Right cardiac atrium (tissue), 5 donors: Measurements from ENCODE around the gene JMJD7. TPM values are rescaled to one million over a fixed set of nuclear protein-coding genes. Genes with fewer than 3 reads are reported as not detected.

ENCODE experiments used
- ATAC-seq, 2 donors: fragments of 200-7000 bp; cut with Tn5 transposase; one replicate each; pipeline versions ENCODE4 v1.8.0 to v1.9.1; 2020; ENCODE audit warnings: moderate library complexity in 2 of 2, mild to moderate bottlenecking in 1 of 2
- DNase-seq, 3 donors: peaks; one replicate each; pipeline ENCODE4 v3.0.0-alpha.2; 2020
- H3K27ac ChIP-seq: one replicate; pipeline ENCODE4 v1.5.1; 2013; ENCODE audit warnings: mild to moderate bottlenecking, low read length, control low read depth, moderate library complexity
- H3K27me3 ChIP-seq: one replicate; pipeline ENCODE4 v1.6.1; 2013; ENCODE audit not compliant: control insufficient read depth, insufficient read depth
- H3K4me1 ChIP-seq: one replicate; pipeline ENCODE4 v1.6.1; 2013; ENCODE audit warnings: low read length; ENCODE audit not compliant: control insufficient read depth, insufficient read depth
- H3K4me3 ChIP-seq: one replicate; pipeline ENCODE4 v1.5.1; 2013; ENCODE audit warnings: low read length, control low read depth
- H3K9me3 ChIP-seq: one replicate; pipeline ENCODE4 v1.6.1; 2013; ENCODE audit warnings: low read length; ENCODE audit not compliant: control insufficient read depth
- WGBS: extraction: QIAGEN DNeasy Blood & Tissue Kit; methylation state at CpG from one replicate; pipeline ENCODE4 v1.1.7; 2013; 5-methylcytosine and 5-hydroxymethylcytosine counted together
- intact Hi-C, 4 donors: fragments of 100-400 bp; cut with DNase I; formaldehyde crosslinking; loops; one replicate each; pipeline versions ENCODE4 v1.11.0 to v1.14.0; 2022 to 2023
- polyA plus RNA-seq: library from polyadenylated mRNA; stranded (reverse); fragments of 200-250 nt; gene quantifications from one replicate; pipeline ENCODE4 v1.2.3, GENCODE V29; 2013
- total RNA-seq, 4 donors: library from RNA; stranded (reverse); fragmentation: NEBNext Ultra II Directional; extraction: Animal tissue kit (Norgen Biotek cat#: 25700); gene quantifications; one replicate each; pipeline ENCODE4 v1.2.1, GENCODE V29; 2021
- donor health status: healthy with polysubstance abuse.
- donor health status: DM: no; HTN: yes; CAD: no.
- donor health status: DM: no; HTN: no; CAD: no.
- donor health status: DM: no; HTN: yes; CAD: no; lungs with severe emphysema.
- donor health status: DM: yes; HTN: yes; CAD: no.

JMJD7 gene
- total and polyA plus RNA-seq, 5 donors, result 8.5 to 17.2 (median 16.5) TPM

DNA sequence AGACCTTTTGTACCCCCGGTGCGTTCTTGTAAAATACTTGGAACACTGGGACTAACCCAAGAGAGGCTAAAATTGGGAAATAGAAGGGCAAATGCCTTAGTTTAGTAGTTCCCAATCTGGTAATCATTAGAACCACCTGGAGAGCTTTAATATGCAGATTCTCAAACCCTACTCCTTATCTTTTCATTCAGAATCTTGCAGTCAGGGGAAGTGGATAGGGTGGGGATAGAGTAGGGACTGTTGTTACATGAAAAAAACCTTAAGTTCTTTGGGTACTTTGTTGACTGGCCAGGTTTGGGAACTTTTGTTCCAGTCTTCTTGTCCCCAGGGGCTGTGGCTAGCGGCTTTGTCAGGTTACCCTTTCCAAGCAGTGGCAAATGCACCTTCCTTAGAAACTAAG, 37.7 kb upstream of the JMJD7 start:
- Histone ChIP-seq H3K9me3 (no peaks in the 10 kb centered on the region), H3K4me1 (peaks cover 17% of the 10 kb centered on the region), H3K27ac (no peak overlapping the region), H3K27me3 (no peaks in the 10 kb centered on the region), H3K4me3 (no peak overlapping the region)
- DNase-seq (no peak), ATAC-seq (peak in 1 of 2 donors; percentile 34)
- intact Hi-C loops, result no loop called here
- 89% methylated on average over 3 of the region's 3 CpGs for WGBS

DNA sequence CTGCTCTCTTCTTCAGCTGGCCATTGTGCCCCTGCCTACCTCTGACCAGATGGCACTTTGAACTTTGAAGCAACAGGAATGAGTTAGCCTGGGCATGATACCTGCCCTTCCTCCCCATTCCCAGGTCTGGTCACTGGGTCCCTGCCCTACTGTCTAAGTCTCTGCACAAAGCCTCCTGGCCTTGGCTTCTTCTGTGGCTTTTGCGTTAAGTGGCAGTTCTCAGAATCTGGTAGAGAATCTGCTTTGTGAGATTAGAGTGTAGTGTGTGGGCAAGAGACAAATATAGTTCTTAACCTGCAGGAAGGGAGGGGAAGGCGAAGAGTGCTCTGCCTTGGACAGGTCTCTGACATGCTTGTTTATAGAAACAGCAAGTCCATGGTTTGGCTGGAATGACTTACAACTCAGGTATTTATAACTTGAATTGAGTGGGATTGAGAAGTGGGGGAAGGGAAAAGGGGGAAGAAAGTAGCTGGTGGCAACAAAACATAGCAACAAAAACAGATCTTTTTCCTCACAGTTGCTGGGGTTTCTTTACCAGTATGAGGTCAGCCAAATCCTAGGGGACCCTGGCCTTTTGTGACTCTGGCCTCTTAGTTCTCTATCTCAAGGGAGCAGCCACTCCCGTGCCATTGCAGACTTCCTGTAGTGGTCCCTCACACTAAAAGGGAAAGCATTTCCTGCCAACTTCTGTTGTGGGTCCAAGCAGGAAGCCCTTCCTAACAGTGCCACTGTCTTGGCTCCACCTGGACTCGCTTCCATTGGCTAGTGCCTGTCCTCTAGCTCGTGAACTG, 36.9 kb upstream of the JMJD7 start:
- Histone ChIP-seq H3K4me3 (no peak overlapping the region), H3K4me1 (peaks cover 17% of the 10 kb centered on the region), H3K9me3 (no peaks in the 10 kb centered on the region), H3K27me3 (no peaks in the 10 kb centered on the region), H3K27ac (peak overlapping the region; percentile 5)
- ATAC-seq, result peak; percentile 70 to 83
- DNase-seq, result peak in 2 of 3 donors; percentile 49 to 66
- 37% methylated on average over 5 of the region's 5 CpGs for WGBS
- intact Hi-C loops, result no loop called here

DNA sequence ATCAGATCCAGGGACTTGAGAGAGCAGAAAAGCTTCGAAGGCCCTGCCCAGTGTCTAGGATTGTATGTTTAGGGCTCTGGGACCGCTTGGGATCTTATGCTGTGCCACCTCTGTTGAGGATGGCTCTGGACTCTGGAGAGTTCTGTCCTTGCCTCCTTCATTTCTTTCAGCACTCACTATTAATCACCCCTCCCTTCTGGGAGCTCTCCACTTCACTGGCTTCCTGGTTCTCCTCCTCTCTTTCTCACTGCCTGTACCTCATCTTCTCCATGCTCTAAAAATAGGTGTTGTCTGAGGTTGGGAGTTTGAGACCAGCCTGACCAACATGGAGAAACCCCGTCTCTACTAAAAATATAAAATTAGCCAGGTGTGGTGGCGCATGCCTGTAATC, 36.4 kb upstream of the JMJD7 start:
- intact Hi-C loops, result no loop called here
- H3K27me3 ChIP-seq, result no peaks in the 10 kb centered on the region
- DNase-seq (no peak), ATAC-seq (peak in 1 of 2 donors; percentile 34)
- H3K4me3 ChIP-seq, result no peak overlapping the region
- peaks cover 17% of the 10 kb centered on the region for H3K4me1 ChIP-seq
- no peaks in the 10 kb centered on the region for H3K9me3 ChIP-seq
- H3K27ac ChIP-seq, result peak overlapping the region; percentile 5
- WGBS, result 82% methylated on average over 4 of the region's 4 CpGs

DNA sequence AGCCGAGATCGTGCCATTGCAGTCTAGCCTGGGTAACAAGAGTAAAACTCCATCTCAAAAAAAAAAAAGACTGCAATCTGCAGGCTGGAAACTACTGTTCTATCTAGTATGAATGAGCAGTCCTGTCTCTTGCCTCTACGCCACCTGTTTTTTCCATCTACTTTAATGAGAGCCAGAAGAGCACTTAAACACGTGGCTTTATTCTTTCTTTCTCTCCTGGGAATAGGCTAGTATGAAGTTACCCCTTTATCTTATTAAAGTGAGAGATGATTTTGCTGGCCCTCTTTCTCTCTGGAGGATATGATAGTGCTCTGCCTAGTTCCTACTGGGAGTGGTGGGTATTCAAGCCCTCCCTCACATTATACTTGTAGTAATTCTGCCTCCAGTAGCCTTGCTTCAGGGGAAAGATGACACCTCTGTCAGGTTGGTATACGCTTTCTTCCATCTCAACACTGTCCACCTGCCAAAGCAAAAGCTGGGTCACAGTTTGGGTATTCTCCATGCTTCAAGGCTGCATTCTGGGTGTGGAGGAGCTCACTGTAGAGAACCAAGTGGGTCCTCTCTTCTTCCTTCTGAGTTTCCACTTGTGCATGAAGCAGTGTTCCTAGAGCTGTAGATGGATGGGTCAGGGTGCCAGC, 35.8 kb upstream of the JMJD7 start:
- H3K27ac ChIP-seq, result no peak overlapping the region
- H3K4me3 ChIP-seq, result no peak overlapping the region
- H3K4me1 ChIP-seq, result peaks cover 17% of the 10 kb centered on the region
- WGBS, result 66% methylated on average over 5 of the region's 5 CpGs
- no peaks in the 10 kb centered on the region for H3K27me3 ChIP-seq
- intact Hi-C loops, result no loop called here
- ATAC-seq (no peak), DNase-seq (no peak)
- no peaks in the 10 kb centered on the region for H3K9me3 ChIP-seq

DNA sequence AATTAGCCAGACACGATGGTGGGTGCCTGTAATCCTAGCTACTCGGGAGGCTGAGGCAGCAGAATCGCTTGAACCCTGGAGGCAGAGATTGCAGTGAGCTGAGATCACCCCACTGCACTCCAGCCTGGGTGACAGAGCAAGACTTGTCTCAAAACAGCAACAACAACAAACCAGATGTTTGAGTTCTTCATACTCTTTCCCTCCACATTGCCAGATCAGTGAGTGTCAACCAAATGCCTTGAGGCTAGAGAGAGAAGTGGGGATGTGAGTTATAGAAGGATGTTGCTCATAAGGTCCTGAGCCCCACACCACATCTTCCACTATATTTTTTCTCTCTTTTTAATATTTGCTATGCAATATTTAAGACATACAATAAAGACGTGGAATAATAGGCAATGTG, 33.8 kb upstream of the JMJD7 start:
- intact Hi-C loops, result no loop called here
- Histone ChIP-seq H3K4me3 (no peak overlapping the region), H3K4me1 (peaks cover 22% of the 10 kb centered on the region), H3K27me3 (no peaks in the 10 kb centered on the region), H3K9me3 (no peaks in the 10 kb centered on the region), H3K27ac (no peak overlapping the region)
- 66% methylated on average over 4 of the region's 4 CpGs for WGBS
- ATAC-seq (no peak), DNase-seq (no peak)

DNA sequence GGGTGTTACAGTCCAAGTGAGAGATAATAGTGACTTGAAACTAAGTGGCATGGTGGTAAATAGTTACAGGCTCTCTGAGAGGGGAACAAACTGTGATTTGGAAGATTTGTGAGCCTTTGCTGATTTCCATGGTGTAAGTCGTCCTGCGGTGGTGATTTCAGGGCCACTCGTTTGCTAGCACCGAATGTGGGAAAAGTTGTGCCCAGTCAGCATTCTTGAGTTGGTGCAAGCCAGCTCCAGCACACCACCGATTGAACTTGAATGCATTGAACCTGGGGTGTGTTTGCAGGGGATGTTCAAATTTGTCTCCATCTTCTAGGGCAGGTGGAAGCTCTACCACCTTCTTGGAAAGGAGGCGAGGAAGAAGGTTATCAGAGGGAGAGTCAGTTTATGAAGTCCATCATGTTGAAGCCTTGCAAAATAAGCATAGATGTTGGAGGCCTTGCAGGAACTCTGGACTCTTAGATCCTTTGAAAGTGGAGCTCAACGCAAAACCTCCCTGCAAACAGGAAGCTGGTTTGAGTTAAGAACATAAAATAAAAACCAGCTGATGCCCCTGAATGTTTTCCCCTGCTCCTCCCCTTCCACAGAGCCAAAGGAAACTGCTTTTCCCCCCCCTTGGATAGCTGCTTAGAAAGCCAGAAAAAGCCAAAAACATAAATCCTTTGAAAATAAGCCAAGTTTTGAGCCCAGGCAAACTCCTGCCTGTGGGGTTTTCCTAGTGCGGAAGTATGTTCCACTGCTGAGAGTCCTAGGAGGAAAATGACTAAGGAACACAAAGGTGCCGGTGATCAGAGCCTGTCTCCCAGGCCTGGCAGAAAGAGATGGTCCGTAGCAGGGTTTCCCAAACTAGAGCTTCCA, 31.7 kb upstream of the JMJD7 start:
- no peaks in the 10 kb centered on the region for H3K27me3 ChIP-seq
- WGBS, result 61% methylated on average over 10 of the region's 10 CpGs
- H3K27ac ChIP-seq, result no peak overlapping the region
- H3K9me3 ChIP-seq, result no peaks in the 10 kb centered on the region
- no peak overlapping the region for H3K4me3 ChIP-seq
- peak; percentile 54 to 66 for ATAC-seq
- no peak for DNase-seq
- peaks cover 10% of the 10 kb centered on the region for H3K4me1 ChIP-seq
- intact Hi-C loops, result no loop called here

DNA sequence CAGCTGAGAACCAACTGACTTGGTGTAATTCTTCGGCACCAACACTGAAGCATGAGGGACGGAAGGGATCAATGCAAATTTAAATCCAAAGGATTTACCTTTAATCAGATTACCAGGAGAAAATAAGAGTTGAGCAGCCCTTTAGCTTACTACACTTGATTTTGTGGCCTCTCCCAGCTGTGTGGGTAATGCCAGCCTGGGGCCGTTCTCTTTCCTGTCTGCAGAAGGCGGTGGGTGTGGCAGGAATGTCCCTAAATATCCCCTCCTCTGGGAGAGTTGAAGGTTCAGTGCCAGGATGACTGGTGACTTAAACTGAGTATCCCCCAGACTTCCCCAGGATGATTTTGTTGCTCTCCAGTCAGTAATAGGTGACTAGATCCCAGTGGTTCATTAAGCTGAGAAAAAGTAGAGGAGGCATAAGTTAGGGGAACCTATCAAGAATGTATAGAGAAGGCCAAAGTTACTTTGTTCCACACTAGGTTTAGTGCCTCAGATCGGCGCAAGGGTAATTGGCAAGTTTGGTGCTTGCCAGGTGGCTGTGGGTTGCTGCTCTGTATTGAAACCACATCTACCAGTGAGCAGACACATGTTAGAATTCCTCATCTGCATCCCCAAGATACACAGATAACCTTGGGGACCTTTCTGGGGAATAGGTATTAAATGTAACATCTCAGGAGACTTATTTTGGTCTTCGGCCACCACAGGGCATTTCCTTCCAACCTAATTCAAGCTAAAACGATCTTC, 30.5 kb upstream of the JMJD7 start:
- H3K4me3 ChIP-seq, result no peak overlapping the region
- no peak overlapping the region for H3K27ac ChIP-seq
- H3K27me3 ChIP-seq, result no peaks in the 10 kb centered on the region
- intact Hi-C loops, result no loop called here
- H3K9me3 ChIP-seq, result no peaks in the 10 kb centered on the region
- DNase-seq (no peak), ATAC-seq (no peak)
- 83% methylated on average over 8 of the region's 8 CpGs for WGBS
- peaks cover 7% of the 10 kb centered on the region for H3K4me1 ChIP-seq

DNA sequence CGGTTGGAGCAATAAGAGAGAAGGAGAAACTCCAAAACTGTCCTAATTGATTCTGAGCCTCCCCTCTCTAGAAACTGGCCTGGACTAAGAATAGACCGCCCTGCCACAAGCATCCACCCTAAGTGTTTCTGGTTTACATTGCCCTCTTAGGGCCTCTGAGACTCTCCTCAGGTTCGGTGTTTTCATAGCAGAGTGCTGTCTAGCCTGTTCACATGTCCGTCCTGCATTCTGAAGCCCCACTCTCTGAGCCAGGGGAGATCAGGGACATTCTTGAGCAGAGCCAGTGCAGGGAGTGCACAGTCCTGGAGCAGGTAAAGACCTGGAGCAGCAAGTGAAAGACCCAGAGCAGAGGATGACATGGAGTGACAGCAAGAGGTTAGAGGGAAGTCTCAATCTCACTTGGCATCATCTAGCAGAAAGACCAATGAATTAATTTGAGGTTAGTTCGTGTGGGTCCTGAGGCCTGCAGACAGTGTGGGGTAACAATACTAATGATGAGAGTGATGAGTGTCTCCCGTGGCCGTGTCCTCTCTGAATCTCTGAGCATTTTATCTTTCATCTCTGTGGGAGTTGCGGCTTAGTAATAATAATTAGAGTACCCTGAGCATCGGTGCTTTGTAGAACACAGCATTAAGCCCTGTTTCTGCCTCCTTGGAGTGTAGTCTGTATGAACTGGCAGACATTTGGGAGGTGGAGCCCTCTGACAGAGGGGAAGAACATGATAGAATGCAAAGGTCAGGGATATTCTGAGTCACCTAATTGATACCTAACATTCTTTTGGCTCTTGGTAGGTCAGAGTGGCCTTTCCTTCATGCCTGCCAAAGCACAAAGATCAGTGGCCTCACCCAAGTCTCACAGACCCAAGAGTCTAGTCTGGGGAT, 29.0 kb upstream of the JMJD7 start:
- Histone ChIP-seq H3K4me3 (no peak overlapping the region), H3K4me1 (peaks cover 5% of the 10 kb centered on the region), H3K9me3 (no peaks in the 10 kb centered on the region), H3K27me3 (no peaks in the 10 kb centered on the region), H3K27ac (no peak overlapping the region)
- intact Hi-C loops, result no loop called here
- no peak for DNase-seq
- peak in 1 of 2 donors; percentile 56 for ATAC-seq
- 76% methylated on average over 9 of the region's 9 CpGs for WGBS

DNA sequence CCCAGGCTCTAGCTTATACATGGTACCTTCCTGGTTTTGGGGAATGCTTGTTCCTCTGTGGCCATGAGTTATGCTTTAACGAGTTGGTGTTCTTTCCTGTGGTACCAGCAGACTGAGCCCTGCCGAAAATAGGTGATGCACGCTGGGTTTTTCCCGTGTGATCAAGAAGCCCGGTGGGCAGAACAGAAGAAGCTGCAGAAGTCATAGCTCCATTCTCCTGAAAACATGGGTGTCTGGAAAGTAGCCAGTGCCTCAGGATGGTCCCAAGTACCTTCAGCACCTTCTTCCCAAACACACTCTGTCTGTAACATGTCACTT, 28.4 kb upstream of the JMJD7 start:
- Histone ChIP-seq H3K27me3 (no peaks in the 10 kb centered on the region), H3K9me3 (no peaks in the 10 kb centered on the region), H3K4me3 (no peak overlapping the region), H3K4me1 (peaks cover 6% of the 10 kb centered on the region), H3K27ac (no peak overlapping the region)
- WGBS, result 83% methylated on average over 5 of the region's 5 CpGs
- intact Hi-C loops, result no loop called here
- ATAC-seq (no peak), DNase-seq (no peak)

DNA sequence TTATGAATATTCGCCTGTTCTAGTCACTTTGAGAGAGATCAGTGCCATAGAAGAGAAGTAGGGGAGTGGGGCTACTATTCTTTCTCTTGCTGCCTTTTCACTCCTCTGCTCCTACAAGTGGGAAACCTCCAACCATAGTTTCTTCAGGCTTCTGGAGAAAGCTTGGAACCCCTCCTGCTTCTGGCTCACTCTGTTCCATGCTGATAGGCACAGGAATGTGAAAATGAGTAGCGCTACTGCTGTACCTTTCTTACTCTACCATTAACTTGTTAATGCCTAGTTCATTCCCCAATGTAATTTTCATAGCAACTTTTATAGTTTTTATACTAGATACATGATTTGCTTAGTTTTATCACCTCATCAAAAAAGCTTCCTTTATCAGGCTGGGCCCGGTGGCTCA, 26.7 kb upstream of the JMJD7 start:
- Histone ChIP-seq H3K4me3 (no peak overlapping the region), H3K27ac (no peak overlapping the region), H3K27me3 (no peaks in the 10 kb centered on the region), H3K9me3 (no peaks in the 10 kb centered on the region), H3K4me1 (peaks cover 8% of the 10 kb centered on the region)
- ATAC-seq, result no peak
- intact Hi-C loops, result no loop called here
- 89% methylated on average over 3 of the region's 3 CpGs for WGBS
- DNase-seq, result no peak
